Cerebellar cortex (tissue), 1 donor: ENCODE results near the gene C11orf65.

ENCODE experiments used
- DNase-seq: peaks from one replicate; pipeline ENCODE4 v3.0.0-alpha.2; 2015; ENCODE audit warnings: low spot score

Gene C11orf65

DNA sequence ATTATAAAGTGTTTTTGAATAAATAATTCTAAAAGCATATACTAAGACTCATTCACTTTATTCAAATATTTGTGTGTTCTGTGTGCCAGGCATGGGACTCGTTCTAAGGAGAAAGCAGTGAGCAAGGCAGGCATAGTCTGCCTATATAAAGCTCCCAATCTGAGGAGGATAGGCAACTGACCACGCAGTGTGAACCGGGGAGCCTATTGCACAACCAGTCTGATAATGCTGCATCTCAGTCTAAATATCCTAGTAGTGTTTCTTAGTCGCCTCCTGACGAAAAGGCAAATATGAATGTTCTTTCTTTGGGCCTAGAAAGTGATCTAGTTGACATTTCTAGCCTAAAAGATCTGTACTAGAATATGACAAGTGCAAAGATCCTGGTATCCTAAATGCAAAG is 98.3 kb downstream of the C11orf65 start:
- DNase-seq = no peak

DNA sequence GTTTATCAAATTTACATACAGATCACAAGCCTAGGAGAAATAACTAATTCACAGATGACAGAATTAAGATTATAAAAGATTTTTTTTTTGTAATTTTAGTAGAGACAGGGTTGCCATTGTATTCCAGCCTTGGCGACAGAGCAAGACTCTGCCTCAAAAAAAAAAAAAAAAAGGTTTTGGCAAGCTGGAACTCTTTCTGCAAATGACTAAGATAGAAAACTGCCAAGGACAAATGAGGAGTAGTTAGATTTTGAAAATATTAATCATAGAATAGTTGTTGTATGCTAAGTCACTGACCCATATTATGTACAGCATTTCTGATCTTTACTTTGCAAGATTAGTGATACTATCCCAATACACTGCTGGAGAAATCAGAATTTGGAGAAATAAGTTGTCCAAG is 99.2 kb downstream of the C11orf65 start:
- no peak for DNase-seq

DNA sequence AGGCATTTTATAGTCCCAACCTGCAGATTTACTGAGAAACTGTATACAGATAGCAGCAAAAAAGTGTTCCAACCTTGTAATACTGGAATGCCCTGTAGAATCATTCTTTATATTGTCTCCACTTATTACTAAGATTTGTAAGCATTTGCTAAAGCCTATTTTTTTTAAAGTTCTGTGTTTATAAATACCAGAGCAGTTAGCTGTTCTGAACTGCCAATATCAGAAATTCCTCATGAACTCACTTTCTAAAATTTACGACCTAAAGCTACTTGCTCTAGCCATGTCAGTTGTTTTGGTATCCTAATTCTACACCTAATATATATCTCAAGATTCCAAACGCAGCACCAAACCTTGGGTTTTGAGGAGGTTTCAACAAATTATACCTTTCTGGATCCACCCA is 103.2 kb downstream of the C11orf65 start:
- no peak for DNase-seq

DNA sequence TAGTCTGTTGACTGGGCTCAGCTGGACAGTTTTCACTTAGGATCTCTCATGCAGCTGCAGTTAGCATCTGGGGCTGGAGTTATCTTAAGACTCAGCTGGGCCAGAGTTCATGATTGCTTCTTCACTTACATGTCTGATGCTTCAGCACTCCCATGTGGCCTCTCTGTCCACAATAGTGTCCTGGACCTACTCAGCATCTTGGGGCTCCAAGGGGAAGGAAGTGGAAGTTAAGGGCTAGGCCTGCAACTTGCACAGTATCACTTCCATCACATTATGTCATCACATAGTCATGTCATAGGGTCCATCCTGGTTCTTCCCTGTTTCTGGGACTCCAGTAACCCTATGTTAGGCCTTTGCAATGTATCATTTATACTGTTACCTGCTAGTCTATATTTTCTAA is 115.9 kb downstream of the C11orf65 start:
- no peak for DNase-seq

DNA sequence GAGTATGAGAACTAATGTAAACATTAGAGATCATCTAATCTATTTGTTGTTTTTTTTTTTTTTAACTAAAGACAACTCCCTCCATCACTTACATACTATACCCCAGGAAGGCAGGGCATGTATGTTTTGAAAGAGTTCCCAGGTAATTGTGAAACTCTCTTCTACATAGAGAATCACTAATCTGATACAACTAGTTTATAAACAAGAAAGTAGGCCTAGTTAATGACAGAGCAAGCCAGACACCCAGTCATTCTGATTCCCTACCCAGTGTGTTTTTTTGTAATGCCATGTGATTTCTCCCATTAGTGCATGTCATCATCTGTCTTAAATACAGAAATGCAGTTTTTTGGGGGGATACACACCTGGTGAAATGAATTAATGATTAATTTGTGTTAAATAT is 120.9 kb downstream of the C11orf65 start:
- no peak for DNase-seq

DNA sequence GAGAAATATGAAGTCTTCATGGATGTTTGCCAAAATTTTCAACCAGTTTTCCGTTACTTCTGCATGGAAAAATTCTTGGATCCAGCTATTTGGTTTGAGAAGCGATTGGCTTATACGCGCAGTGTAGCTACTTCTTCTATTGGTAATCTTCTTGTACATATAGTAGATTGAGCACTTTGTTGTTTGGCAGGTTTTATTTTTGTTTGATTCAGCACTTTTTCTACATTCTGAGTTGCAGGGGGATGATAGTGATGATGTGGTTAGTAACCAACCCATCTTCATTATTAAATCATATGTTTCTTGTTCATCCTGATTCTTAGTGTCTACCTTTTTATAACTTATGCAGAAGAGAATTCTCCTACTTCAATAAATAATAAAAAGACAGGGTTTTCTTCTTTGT is 121.6 kb downstream of the C11orf65 start:
- DNase-seq = no peak

DNA sequence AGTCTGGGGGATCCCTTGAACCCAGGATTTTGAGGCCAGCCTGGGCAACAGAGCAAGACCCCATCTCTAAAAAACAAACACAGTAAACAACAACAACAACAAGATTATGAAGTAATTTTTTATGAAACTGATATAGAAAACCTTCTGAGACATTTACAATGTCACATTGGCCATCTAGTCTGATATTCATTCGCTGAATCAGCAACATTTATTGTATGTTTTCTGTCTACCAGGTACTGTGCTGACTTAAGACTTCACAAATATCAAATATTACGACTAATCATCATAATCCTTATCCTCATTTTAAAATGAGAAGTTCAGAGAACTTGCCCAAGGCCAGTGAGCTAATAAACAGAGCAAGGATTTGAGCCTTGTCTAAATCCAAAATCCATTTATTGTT is 123.6 kb downstream of the C11orf65 start:
- no peak for DNase-seq

DNA sequence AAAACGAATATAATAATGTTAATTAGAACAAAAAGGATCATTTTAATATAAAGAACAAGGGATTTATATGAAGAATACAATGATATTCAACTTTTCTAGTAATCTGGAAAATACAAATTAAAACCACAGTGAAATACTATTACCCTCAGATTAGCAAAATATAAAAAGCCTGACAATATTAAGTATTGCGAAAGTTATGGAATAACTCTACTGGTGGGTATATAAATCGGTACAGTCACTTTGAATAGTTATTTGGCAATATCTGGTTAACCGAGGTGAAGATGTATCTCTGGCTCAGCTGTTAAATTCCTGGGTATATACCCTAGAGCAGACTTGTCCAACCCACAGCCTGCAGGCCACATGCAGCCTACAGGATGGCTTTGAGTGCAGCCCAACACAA is 125.7 kb downstream of the C11orf65 start:
- DNase-seq = no peak

DNA sequence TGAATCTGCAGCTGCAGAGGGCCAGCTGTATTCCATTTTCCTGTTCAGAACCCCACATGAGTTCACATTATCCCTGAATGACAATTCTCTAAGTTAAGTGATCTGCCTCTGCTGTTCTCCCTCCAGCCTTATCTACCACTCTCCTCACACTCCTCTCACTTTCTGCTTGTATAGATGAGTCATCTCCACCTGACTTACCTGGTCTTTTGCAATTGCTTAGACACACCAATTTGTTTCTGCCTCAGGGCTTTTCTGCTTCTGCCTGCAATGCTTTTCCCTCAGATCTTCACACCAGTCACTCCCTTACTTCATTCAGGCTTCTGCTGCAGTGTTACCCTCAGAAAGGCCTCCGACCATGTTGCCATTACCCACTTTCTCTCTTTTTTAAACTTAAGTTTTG is 126.4 kb downstream of the C11orf65 start:
- DNase-seq = no peak

DNA sequence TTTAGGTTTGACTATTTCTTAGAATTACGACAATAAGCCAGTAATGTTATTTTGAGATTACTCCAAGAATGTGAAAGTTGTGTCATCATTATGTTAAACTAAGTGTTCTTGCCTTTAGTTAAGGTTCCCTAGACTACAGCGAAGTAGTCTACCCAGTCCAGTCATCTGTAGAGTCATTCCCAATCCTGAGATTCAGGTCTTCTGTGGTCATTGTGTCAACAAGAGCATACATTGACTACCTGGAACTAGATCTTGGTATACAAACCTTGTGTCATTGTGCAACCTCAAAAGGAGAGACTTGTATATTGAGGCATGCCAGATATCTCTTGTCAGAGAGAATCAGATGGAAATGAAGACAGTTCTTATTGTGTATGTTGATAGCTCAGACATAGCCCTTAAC is 128.6 kb downstream of the C11orf65 start:
- no peak for DNase-seq

DNA sequence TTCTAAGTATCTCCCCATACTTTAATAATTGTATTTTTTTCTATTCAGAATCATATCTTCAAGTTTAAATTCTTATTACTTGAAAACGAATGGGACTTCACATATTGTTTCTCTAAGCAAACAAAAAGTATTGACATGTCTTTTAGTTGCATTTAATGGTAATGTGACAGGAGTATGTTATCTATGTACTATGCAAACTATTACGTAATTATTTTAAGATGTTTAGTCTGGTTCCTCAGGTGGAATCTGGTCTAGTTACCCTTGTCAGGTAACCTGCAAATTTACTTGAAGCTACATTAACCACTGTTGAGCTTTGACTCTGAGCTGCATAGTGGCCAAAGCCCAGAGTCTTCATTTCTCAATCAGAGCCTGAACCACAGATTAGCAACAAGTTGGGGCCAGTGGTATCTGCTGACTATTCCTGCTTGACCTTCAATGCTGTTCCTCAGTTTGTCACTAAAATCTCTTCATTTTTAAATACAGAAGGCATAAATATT is 133.9 kb downstream of the C11orf65 start:
- no peak for DNase-seq
